HG02678 (cell line): Measurements from ENCODE around the gene NAA25.
"Not testable (repeated sequence)": the region's sequence is repeated elsewhere in the genome, so short reads cannot be mapped to it uniquely, and the experiment has no call there.

Source experiments
- ATAC-seq: cut with Tn5 transposase; IDR thresholded peaks from one replicate; pipeline ENCODE4 v1.9.1; 2021; ENCODE audit warnings: mild to moderate bottlenecking, moderate library complexity; ENCODE audit not compliant: unreplicated experiment

The NAA25 gene

DNA sequence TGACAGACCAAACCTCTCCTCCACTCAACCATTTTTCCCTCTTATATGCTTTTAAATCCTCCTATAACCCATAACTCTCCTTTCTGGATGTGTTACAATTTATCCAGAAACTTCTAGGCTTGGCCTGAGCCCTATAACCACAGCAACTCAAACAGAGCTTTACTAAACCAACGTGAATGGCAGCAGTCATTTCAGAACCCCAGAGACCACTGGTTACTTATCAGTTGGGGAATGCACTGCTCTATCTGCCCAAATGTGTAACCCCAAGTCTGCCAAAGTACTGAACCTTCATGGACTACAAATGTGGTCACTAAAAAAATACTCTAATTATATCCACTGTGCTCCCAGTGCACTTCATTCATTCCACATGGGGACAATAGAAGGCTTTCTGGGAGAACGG is 42.0 kb downstream of the NAA25 start:
- ATAC-seq = no peak

DNA sequence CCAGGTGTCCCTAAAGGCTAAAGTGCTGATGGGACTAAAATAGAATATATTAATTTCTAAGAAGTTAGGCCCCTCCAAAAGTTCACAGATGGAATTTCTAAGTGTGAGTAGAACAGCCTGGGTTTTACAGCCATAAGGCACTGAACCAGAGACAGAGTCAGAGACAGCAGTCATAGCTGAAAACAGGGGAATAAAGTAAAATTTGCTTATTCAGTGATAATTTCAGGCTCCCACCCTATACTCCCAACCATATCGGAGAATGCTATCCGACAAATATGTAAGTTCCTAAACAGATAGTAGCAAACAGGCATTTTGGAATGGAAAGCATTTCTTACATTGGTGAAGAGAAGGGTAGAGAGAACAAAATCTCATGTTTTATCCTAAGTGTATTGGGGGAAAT is 45.3 kb downstream of the NAA25 start:
- no peak for ATAC-seq

DNA sequence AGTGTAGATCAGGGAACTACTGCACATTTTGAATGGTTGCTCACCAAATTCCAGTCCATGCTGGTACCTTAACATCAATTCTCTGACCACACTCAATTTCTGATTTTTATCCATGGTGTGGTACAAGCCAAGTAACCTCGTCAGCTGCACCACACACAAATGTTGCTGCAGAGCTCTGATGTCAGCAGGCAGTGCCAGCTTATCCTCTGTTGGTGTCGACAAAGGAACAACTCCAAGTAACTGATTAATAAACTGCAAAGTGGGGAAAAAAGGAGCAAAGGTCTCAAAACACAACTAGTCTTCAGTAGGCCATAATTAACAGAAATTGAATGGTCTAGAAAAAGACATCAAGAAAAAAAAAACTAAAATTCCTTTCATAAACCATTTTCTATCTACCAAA is 47.4 kb downstream of the NAA25 start:
- ATAC-seq = no peak

DNA sequence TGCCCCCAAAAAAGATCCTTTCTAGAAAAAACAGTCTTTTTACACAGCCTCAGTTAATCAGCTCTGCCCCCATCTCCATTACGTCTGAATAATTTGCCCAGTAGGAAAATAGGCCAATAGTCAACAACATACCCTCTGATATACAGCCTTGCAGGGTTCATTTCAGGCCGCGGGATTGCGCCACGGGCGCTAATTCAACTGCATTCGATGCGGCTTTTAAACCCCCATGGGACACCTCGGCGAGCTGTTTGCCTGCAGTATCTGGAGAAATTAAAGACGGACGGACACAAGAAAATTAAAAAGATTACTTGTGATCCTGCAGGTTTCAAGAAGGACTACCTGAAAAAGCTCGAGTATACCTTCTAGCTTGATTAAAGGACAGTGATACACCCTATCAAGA is 59.2 kb downstream of the NAA25 start:
- ATAC-seq = no peak

DNA sequence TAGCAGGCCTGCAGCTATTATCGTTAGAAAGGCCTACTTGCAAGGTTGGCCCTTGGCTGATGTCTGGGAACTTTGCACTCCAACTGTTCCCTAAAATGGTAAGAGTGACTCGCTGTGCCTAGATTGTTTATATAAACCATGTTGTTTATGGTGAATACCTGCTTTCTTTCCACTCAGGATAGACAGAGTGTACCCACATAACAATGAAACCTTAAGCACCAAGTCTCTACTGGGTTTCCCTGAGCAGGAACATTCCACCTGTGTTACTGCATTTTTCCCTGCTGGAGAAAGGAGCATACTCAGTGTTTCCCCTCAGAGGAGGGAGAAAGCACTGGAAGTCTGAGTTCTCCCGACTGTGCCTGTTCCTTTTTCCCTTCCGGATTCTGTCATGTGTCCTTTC is 62.6 kb downstream of the NAA25 start:
- ATAC-seq = no peak

DNA sequence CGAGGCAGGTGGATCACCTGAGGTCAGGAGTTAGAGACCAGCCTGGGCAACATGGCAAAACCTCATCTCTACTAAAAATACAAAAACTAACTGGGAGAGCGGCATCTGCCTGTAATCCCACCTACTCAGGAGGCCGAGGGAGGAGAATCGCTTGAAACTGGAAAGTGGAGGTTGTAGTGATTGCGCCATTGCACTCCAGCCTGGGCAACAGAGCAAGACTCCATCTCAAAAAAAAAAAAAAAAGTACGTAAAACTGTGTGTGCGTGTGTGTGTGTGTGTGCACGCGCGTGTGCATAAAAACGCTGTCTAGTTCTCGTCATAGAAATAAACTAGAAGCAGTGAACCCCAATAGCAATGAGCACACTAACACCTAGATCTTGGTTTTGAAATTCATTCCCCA is 72.0 kb downstream of the NAA25 start:
- not testable (repeated sequence) for ATAC-seq

DNA sequence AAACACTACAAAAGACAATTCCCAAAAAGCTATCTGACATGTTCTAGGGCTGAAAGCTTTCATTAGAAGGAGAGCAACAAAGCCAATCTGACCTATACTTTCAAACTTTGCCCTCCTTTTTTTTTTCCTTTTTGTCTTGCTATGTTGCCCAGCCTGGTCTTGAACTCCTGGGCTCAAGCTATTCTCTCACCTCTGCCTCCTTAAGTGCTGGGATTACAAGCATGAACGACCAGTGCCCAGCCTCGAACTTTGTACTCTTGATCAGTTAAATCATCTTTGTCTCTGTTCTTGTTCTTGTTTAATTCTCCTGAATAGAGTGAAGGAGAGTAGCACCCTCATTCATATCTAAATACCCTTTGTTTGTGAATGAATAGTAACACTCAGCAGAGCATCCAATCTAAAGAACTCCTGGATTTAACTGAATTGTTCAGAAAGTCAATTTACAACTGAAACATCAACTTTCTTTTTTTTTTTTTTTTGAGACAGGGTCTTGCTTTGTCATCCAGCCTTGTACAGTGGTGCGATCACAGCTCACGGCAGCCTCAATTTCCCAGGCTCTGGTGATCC is 73.3 kb downstream of the NAA25 start:
- no peak for ATAC-seq

DNA sequence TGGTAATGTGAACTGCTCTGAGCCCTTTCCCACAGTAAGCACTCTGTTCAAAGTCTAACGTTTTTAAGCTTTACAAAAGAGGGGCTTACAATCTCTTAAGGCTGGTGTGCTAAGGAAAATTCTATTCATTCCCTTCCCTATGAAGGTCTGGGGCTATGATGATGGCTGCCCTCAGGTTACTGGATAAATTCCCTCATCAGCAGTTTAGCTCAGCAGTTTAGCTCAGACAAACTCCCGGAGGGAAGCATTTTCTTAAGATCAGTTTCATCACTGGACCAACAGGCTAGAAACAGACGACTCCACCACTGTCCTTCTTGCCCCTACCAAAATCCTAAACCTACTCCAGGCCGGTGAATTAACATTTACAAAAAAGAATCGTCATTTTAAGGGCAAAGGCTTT is 76.3 kb downstream of the NAA25 start:
- ATAC-seq = no peak

DNA sequence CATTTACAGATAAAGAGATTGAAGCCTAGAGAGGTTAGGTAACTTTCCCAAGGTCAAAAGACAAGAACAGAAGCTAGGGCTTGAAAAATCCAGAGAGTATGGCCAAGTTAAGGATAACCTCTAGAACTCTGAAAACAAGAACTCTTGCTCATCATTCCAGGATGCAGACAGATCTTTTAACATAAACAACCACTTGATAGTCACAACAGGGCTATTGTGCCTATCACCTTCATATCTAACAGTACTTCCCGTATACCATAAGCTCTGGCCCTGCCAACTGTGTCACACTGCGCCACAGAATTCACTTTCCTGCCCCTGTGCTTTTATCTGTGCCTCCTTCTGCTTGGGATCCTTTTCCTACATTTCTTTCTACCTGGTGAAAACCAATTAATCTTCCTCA is 77.1 kb downstream of the NAA25 start:
- ATAC-seq = no peak

DNA sequence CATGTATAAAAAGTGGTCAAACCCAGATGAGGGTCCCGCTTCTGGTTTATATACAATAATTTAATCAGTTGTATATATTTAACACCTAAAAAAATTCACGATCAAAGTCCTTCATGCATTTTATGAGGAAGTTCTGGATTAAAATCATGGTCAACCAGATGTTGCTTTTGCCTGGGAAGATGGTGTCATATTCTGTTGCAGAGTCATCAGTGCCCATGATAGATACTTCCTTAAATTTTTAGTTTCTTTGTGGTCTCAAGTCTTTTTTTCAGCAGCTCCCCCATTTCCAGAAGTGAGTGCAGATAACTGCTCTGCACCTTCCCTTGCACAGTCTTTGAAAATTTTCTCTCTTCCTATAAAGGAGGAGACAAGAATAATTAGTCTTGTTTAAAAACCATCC is 79.3 kb downstream of the NAA25 start:
- ATAC-seq = no peak

DNA sequence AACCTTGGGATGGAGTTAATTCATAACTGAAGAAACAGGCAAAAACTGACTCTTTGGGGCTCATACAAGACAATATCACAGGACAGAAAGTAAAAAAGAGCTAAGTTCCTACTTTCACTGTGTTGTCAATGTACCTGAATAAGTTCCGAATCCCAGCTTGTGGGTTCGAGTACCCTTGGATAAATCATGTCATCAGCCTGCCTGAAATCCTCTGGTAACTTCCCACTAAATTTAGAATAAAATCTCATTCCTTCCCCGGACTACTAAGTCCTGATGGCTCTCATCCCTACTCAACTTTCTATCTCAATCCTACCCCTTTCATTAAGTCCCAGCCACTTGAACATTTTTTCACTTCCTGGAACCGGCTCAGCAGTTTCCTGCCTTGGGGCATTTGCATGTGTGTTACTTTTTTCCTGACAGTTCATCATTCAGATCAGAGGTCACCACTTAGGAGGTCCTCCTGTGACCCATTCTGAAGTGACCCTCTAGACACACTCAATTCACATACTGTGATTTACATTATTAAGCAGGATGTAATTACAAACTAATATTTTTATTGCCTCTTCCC is 82.7 kb downstream of the NAA25 start:
- ATAC-seq = no peak

DNA sequence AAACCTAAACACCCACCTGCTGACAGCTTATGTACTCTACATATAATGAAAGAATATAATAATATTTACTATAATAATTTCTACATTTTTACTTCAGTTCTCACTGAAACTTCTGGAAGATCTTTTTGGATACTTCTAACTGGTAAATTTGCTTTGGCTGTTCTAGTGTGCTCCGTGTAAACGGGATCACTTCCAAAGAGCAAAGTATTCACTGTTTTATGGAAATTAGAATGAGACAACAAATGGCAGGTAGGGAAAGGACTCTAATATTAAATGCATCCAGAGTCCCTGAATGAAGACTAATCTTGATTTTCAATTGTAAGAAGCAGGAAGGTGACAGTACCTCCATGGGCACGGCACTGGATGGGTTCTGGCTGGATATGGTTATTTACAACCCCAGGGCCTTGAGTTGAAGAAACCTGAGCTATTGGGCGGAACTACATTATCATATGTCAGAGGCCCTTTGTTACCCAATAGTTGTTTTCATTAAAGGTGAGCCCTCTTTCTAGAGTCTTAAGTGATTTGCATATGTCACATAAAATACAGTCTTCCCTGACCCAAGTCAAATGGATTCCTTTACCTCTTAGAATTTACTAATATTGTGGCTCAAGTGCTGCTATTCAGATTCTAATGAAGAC is 84.7 kb downstream of the NAA25 start:
- ATAC-seq = no peak

DNA sequence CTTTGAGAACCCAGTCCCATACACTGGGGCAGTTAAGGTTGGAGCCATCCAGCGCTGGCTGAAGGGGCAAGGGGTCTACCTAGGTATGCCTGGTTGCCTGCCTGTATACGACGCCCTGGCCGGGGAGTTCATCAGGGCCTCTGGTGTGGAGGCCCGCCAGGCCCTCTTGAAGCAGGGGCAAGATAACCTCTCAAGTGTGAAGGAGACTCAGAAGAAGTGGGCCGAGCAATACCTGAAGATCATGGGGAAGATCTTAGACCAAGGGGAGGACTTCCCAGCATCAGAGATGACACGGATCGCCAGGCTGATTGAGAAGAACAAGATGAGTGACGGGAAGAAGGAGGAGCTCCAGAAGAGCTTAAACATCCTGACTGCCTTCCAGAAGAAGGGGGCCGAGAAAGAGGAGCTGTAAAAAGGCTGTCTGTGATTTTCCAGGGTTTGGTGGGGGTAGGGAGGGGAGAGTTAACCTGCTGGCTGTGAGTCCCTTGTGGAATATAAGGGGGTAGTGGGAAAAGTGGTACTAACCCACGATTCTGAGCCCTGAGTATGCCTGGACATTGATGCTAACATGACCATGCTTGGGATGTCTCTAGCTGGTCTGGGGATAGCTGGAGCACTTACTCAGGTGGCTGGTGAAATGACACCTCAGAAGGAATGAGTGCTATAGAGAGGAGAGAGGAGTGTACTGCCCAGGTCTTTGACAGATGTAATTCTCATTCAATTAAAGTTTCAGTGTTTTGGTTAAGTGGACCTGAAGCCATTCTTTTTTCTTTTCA is 86.2 kb downstream of the NAA25 start:
- no peak for ATAC-seq

DNA sequence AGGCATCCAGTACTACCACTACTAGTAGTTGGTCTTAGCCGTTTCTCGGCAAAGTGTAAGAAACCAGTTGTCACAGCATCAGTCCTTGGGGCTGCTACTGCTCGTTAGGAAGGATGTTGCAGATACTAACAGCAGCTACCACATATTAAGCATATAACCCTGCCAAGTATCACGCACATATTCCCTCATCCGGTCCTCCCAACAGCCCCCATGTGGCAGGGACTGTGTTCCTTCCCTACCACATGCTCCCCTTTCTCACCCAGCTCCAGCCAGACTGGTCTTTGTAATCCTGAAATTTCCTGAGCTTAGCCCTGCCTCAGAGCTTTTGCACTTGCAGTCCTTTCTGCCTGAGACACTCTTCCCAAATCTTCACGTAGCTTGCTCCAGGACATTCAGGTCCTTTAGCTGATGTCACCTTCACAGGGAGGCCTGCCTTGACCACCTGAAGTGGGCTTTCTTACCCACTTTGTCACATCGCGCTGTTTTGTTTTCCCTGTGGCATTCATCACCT is 87.6 kb downstream of the NAA25 start:
- ATAC-seq = no peak

DNA sequence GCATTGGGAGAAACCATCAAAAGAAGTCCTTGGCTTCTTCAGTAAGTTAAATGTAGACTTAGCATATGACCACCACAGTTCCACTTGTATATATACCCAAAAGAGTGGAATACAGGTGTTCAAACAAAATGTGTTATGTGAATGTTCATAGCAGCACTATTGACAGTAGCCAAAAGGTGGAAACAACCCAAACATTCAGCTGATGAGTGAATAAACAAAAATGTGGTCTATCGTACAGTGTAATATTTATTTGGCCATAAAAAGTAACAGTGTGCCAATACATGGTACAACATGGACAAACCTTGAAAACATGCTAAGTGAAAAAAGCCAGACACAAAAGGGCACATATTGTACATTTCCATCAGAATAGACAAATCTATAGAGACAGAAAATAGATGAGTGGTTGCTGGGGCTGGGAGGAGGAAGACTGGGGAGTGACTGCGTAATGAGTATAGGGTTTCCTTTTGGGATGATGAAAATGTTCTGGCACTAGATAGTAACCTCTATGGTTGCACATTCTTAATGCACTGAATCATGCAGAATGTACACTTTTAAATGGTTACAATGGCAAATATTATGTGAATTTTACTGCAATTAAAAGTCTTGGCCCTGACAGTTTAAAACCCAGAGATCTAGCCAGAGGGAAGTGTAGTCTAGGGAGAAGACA is 89.9 kb downstream of the NAA25 start:
- no peak for ATAC-seq

DNA sequence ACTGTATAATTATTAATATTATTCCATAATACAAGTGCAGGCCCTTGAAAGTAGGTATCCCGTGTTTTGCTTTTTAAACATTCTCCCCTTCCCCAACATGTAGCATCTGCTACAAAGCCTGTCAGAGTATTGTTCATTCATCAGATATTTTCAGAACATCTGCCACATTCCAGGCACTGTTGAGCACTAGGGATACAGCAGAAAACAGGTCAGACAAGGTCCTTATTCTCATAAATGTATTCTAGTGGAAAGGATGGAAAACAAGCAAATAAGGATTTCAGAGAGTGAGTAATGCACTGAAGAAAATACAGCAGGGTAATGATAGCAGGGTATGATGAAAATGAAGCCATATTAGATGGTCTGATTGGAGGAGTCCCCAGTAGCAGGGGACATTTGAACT is 91.5 kb downstream of the NAA25 start:
- no peak for ATAC-seq

DNA sequence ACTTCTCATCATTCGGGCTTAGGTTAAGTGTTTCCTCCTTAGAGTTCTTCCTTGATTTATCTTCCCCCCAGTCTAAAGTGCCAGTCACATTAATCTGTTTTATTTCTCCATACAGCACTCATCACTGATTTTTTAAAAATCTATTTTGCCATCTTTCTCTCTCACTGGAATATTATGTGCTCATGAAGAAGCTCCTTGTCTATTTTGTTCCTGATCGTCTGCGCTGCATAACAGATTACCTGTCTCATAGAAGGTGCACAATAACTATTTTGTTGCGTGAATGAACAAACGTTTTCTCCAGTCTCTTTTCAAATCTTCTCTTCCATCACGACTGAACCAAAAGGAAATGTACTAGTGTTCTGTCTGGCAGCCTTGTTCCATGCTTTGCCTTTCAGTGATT is 92.6 kb downstream of the NAA25 start:
- ATAC-seq = no peak

DNA sequence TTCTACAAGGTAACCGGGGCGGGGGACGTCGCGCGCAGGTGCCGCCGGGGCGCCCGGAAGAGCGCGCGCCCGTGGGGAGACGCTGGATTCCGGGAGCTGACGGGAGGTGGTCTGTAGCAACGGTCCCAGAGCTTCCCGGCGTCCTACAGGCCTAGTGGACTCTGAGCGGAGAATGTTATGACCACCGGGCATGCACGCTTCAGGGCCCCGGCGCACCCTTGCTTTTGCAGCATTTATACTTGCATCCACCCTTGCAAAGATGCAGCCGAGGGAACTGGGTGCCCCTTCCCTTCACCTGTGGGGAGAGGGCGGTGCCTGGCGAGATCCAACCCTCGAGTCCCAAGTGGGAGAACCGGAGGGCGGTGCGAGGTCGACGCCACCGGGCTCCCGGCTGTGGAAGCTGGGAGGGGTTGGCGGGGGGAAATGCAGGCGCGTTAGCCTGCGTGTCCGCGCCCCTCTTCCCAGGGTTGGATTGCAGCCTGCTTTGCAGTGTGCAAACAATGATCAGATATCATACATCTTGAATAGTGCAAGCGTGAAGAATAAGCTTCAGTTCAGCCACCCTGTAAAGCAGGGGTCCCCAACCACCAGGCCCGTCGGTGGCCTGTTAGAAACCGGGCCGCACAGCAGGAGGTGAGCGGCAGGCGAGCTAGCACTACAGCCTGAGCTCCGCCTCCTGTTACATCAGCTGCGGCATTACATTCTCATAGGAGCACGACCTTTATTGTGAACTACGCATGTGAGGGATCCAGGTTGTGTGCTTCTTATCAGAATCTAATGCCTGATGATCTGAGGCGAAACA is 94.8 kb downstream of the NAA25 start:
- peak; percentile 24 for ATAC-seq

DNA sequence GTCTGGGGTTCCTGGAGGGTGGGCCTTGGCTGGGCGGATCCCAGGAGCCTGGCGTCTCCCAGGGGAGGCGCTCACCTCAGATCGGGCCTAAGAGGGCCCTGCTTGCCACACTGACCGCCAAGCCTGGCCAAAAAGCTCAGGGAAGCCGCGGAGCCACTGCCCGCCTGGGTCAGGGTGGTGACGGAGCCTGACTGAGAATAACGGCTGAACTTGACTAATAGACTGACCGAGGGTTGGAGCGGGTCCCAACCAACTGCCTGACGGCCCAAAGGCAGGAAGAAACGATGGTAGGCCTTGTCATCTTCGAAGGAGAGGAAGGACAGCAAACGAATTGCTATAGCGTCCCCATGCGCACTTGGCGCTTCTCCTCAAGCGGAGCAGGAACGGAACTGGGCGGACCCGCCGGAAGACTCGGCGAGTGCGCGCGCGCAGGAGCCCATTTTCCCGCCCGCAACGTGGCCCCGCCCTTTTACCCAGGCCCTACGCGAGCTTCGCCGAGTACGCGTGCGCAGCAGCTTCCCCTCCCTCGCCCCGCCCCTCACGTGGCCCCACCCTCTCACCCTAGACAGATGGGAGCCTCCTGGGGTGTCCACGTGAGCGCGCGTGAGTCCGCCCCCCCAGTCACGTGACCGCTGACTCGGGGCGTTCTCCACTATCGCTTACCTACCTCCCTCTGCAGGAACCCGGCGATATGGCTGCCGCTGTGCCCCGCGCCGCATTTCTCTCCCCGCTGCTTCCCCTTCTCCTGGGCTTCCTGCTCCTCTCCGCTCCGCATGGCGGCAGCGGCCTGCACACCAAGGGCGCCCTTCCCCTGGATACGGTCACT is 95.6 kb downstream of the NAA25 start, which contains the start of the genes ERP29 and TMEM116:
ERP29 (plus strand) TSS at position 652 of the 826 bp plus-strand sequence; CDS start at position 692, 40 bp downstream.
TMEM116 (minus strand) TSS at position 391 of the 826 bp plus-strand sequence. CDS start 7,895 bp downstream, outside the sequence.
- ATAC-seq = peak; percentile 70
